Measurements from ENCODE around the gene DRD3.

Gene DRD3

GRCh38 chr3:114178770-114179368, at the start of gene DRD3:
Gene DRD3, minus strand, starts transcription at chr3:114179052. Its CDS starts 7,060 bp downstream, at chr3:114171992.
- Histone ChIP-seq H3K4me3 (ENCODE audit: low read depth, low read length) (no peak within 1 kb of the TSS), H3K4me1 (ENCODE audit: control insufficient read depth, insufficient read depth, low read length) (no peaks in the 10 kb centered on the region), H3K27ac (ENCODE audit: extremely low read depth, low read depth, low read length) (no peak within 1 kb of the TSS), H3K9me3 (ENCODE audit: control insufficient read depth, insufficient read depth, low read depth, low read length) (no peaks in the 10 kb centered on the region), H3K36me3 (ENCODE audit: control insufficient read depth in 2 of 2, insufficient read depth in 1 of 2, low read length in 2 of 2) (no peaks in the 10 kb centered on the region)
- ChIA-PET CTCF (interaction anchor here (0.7 to 0.8 kb wide), 3 partner anchors 24 to 1332 kb away, joined by 3 to 4 read pairs (median 4); no protein-coding TSS in a partner anchor), POLR2A (no interaction called here)
- TF ChIP-seq ZNF610 (tag by site-specific recombination; IDR thresholded peaks at IDR 0.05; ENCODE audit: borderline replicate concordance) (0 out of 2 replicates have a peak, but pooled peaks have one; percentile 54), ZBTB44 (tag by site-specific recombination; IDR thresholded peaks at IDR 0.05) (no peak), REST (tag by site-specific recombination; IDR thresholded peaks at IDR 0.05) (peak; percentile 95), ZBTB48 (tag by site-specific recombination; IDR thresholded peaks at IDR 0.05) (no peak)
- TF ChIP-seq, protein P1, sequence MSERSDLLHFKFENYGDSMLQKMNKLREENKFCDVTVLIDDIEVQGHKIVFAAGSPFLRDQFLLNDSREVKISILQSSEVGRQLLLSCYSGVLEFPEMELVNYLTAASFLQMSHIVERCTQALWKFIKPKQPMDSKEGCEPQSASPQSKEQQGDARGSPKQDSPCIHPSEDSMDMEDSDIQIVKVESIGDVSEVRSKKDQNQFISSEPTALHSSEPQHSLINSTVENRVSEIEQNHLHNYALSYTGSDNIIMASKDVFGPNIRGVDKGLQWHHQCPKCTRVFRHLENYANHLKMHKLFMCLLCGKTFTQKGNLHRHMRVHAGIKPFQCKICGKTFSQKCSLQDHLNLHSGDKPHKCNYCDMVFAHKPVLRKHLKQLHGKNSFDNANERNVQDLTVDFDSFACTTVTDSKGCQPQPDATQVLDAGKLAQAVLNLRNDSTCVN (tag by site-specific recombination; optimal IDR thresholded peaks at IDR 0.05) = no peak

- Histone ChIP-seq H3K4me1 (ENCODE audit: control insufficient read depth, insufficient read depth, low read length) (no peaks in the 10 kb centered on the region), H3K4me3 (ENCODE audit: low read depth, low read length) (no peak overlapping the region), H3K36me3 (ENCODE audit: control insufficient read depth in 2 of 2, insufficient read depth in 1 of 2, low read length in 2 of 2) (no peaks in the 10 kb centered on the region), H3K27ac (ENCODE audit: extremely low read depth, low read depth, low read length) (no peak overlapping the region), H3K9me3 (ENCODE audit: control insufficient read depth, insufficient read depth, low read depth, low read length) (no peaks in the 10 kb centered on the region)
- ChIA-PET POLR2A (no interaction called here), CTCF (interaction anchor here (0.5 to 1.9 kb wide), 3 partner anchors 12 to 21 kb away, joined by 3 to 4 read pairs (median 3); no protein-coding TSS in a partner anchor)
- no peak for TF ChIP-seq ZBTB17 (tag by site-specific recombination; IDR thresholded peaks at IDR 0.05)
- no peak for TF ChIP-seq ZXDB (tag by site-specific recombination; IDR thresholded peaks at IDR 0.05)
- no peak for TF ChIP-seq ZNF747 (tag by site-specific recombination; IDR thresholded peaks at IDR 0.05)
- no peak for TF ChIP-seq ZNF549 (tag by site-specific recombination; IDR thresholded peaks at IDR 0.05)
- no peak for TF ChIP-seq ZNF433 (tag by site-specific recombination; IDR thresholded peaks at IDR 0.05; ENCODE audit: low read depth)
- TF ChIP-seq ZNF654 (tag by site-specific recombination; IDR thresholded peaks at IDR 0.05; ENCODE audit: low read depth) = no peak
- no peak for TF ChIP-seq BCL11A (tag by site-specific recombination; IDR thresholded peaks at IDR 0.05; ENCODE audit: low read depth)
- TF ChIP-seq ZNF514 (tag by site-specific recombination; IDR thresholded peaks at IDR 0.05) = no peak
- no peak for TF ChIP-seq ZNF404 (tag by site-specific recombination; IDR thresholded peaks at IDR 0.05)
- TF ChIP-seq ZNF645 (tag by site-specific recombination; IDR thresholded peaks at IDR 0.05) = no peak
- TF ChIP-seq ZSCAN16 (tag by site-specific recombination; IDR thresholded peaks at IDR 0.05) = no peak
- TF ChIP-seq KLF1 (tag by site-specific recombination; IDR thresholded peaks at IDR 0.05) = no peak
- no peak for TF ChIP-seq ZEB2 (tag by site-specific recombination; IDR thresholded peaks at IDR 0.05)
Measured at GRCh38 chr3:114227076-114227475, 48.2 kb upstream of the DRD3 start.
